Skeletal muscle satellite cell (primary cell): ENCODE measurements around the gene CKS2.
"Not testable (repeated sequence)": the region's sequence is repeated elsewhere in the genome, so short reads cannot be mapped to it uniquely, and the experiment has no call there.

Experiments
- H3K27me3 ChIP-seq: 2 replicates; pipeline ENCODE4 v1.7.0; 2013; ENCODE audit warnings: low read length; ENCODE audit not compliant: control insufficient read depth, insufficient read depth
- H3K36me3 ChIP-seq: 2 replicates; pipeline ENCODE4 v1.7.0; 2013; ENCODE audit warnings: mild to moderate bottlenecking, control low read depth, low read length; ENCODE audit not compliant: insufficient read depth
- H3K4me1 ChIP-seq: 2 replicates; pipeline ENCODE4 v1.7.0; 2013; ENCODE audit warnings: low read length; ENCODE audit not compliant: control insufficient read depth, insufficient read depth
- H3K4me2 ChIP-seq: 2 replicates; pipeline ENCODE4 v1.7.0; 2013; ENCODE audit warnings: mild to moderate bottlenecking, low read length
- H3K4me3 ChIP-seq: 2 replicates; pipeline ENCODE4 v1.7.0; 2013; ENCODE audit warnings: low read length
- H3K9ac ChIP-seq: 2 replicates; pipeline ENCODE4 v1.7.0; 2013; ENCODE audit warnings: mild to moderate bottlenecking, low read depth, low read length, moderate library complexity
- H3K9me3 ChIP-seq: replicated peaks from 2 replicates; pipeline ENCODE4 v1.7.0; 2013; ENCODE audit warnings: mild to moderate bottlenecking, control low read depth, low read length

CKS2 gene

GRCh38 chr9:89291741-89292140 lies 19.3 kb upstream of the CKS2 start:
- Histone ChIP-seq H3K36me3 (no peaks in the 10 kb centered on the region), H3K4me3 (no peak overlapping the region), H3K4me1 (no peaks in the 10 kb centered on the region), H3K9me3 (no peaks in the 10 kb centered on the region), H3K9ac (no peak overlapping the region), H3K27me3 (no peaks in the 10 kb centered on the region), H3K4me2 (no peak overlapping the region)

GRCh38 chr9:89293014-89293413 lies 18.0 kb upstream of the CKS2 start:
- Histone ChIP-seq H3K27me3 (no peaks in the 10 kb centered on the region), H3K4me3 (no peak overlapping the region), H3K4me1 (no peaks in the 10 kb centered on the region), H3K9ac (no peak overlapping the region), H3K36me3 (no peaks in the 10 kb centered on the region), H3K9me3 (no peaks in the 10 kb centered on the region), H3K4me2 (no peak overlapping the region)

GRCh38 chr9:89295400-89295799 lies 15.6 kb upstream of the CKS2 start:
- no peaks in the 10 kb centered on the region for H3K9me3 ChIP-seq
- H3K4me3 ChIP-seq, result no peak overlapping the region
- no peaks in the 10 kb centered on the region for H3K27me3 ChIP-seq
- no peak overlapping the region for H3K9ac ChIP-seq
- H3K36me3 ChIP-seq, result no peaks in the 10 kb centered on the region
- no peak overlapping the region for H3K4me2 ChIP-seq
- H3K4me1 ChIP-seq, result no peaks in the 10 kb centered on the region

GRCh38 chr9:89301996-89302395 lies 9.0 kb upstream of the CKS2 start:
- not testable (repeated sequence) for H3K9ac ChIP-seq, H3K4me2 ChIP-seq, H3K36me3 ChIP-seq, H3K4me3 ChIP-seq, H3K9me3 ChIP-seq, H3K4me1 ChIP-seq, H3K27me3 ChIP-seq

- Histone ChIP-seq H3K36me3 (peaks cover 3% of the 10 kb centered on the region), H3K9me3 (no peaks in the 10 kb centered on the region), H3K4me2 (no peak overlapping the region), H3K4me1 (no peaks in the 10 kb centered on the region), H3K4me3 (no peak overlapping the region), H3K27me3 (no peaks in the 10 kb centered on the region), H3K9ac (no peak overlapping the region)
Measured at GRCh38 chr9:89304020-89304833, 6.8 kb upstream of the CKS2 start.

GRCh38 chr9:89304834-89305188 lies 6.2 kb upstream of the CKS2 start:
- Histone ChIP-seq H3K9me3 (no peaks in the 10 kb centered on the region), H3K36me3 (peaks cover 3% of the 10 kb centered on the region), H3K4me3 (no peak overlapping the region), H3K4me2 (no peak overlapping the region), H3K9ac (no peak overlapping the region), H3K4me1 (peaks cover 5% of the 10 kb centered on the region), H3K27me3 (no peaks in the 10 kb centered on the region)

- no peak overlapping the region for H3K4me2 ChIP-seq
- no peak overlapping the region for H3K9ac ChIP-seq
- H3K4me3 ChIP-seq, result no peak overlapping the region
- no peaks in the 10 kb centered on the region for H3K27me3 ChIP-seq
- H3K36me3 ChIP-seq, result peaks cover 3% of the 10 kb centered on the region
- H3K4me1 ChIP-seq, result peaks cover 8% of the 10 kb centered on the region
- no peaks in the 10 kb centered on the region for H3K9me3 ChIP-seq
Measured at GRCh38 chr9:89305868-89306267, 5.1 kb upstream of the CKS2 start.

- Histone ChIP-seq H3K27me3 (no peaks in the 10 kb centered on the region), H3K9ac (peak overlapping the region; percentile 97), H3K9me3 (no peaks in the 10 kb centered on the region), H3K4me3 (peak overlapping the region; percentile 79), H3K36me3 (peaks cover 3% of the 10 kb centered on the region), H3K4me1 (peaks cover 17% of the 10 kb centered on the region), H3K4me2 (peak overlapping the region; percentile 97)
Measured at GRCh38 chr9:89309166-89309565, 1.8 kb upstream of the CKS2 start.

- peak overlapping the region; percentile 79 for H3K4me3 ChIP-seq
- H3K27me3 ChIP-seq, result no peaks in the 10 kb centered on the region
Measured at GRCh38 chr9:89309608-89310474, 1.2 kb upstream of the CKS2 start.

GRCh38 chr9:89311346-89312221 lies 589 bp downstream of the CKS2 start:
- Histone ChIP-seq H3K4me2 (peak overlapping the region; percentile 88), H3K4me1 (peaks cover 27% of the 10 kb centered on the region), H3K36me3 (peaks cover 6% of the 10 kb centered on the region), H3K9me3 (no peaks in the 10 kb centered on the region), H3K27me3 (no peaks in the 10 kb centered on the region), H3K4me3 (peak overlapping the region; percentile 89), H3K9ac (peak overlapping the region; percentile 90)

More at GRCh38 chr9:89309608-89310474, 1.2 kb upstream of the CKS2 start:
- Histone ChIP-seq H3K4me1 (peaks cover 24% of the 10 kb centered on the region), H3K36me3 (peaks cover 3% of the 10 kb centered on the region), H3K9ac (peak overlapping the region; percentile 97), H3K4me2 (peak overlapping the region; percentile 97), H3K9me3 (no peaks in the 10 kb centered on the region)

- Histone ChIP-seq H3K4me1 (peaks cover 31% of the 10 kb centered on the region), H3K9ac (peak overlapping the region; percentile 90), H3K4me3 (peak overlapping the region; percentile 89)
Measured at GRCh38 chr9:89312222-89312571, 1.2 kb downstream of the CKS2 start.

More at GRCh38 chr9:89312222-89312571, 1.2 kb downstream of the CKS2 start:
- H3K36me3 ChIP-seq, result peaks cover 12% of the 10 kb centered on the region
- no peaks in the 10 kb centered on the region for H3K27me3 ChIP-seq
- H3K9me3 ChIP-seq, result no peaks in the 10 kb centered on the region
- H3K4me2 ChIP-seq, result peak overlapping the region; percentile 88
